Kidney epithelial cell (primary cell): Measurements from ENCODE around the gene PCDHAC2. TPM values are rescaled to one million over a fixed set of nuclear protein-coding genes. Genes with fewer than 3 reads are reported as not detected.

ENCODE experiments used
- DNase-seq: peaks from one replicate; pipeline ENCODE4 v3.0.0-alpha.2; 2010; ENCODE audit warnings: low read depth
- H3K27me3 ChIP-seq: 2 replicates; pipeline ENCODE4 v1.6.0; 2011; ENCODE audit warnings: low read length; ENCODE audit not compliant: control insufficient read depth, insufficient read depth
- H3K36me3 ChIP-seq: 2 replicates; pipeline ENCODE4 v1.5.1; 2011; ENCODE audit warnings: low read length; ENCODE audit not compliant: control insufficient read depth, insufficient read depth
- H3K4me3 ChIP-seq: 2 replicates; pipeline ENCODE4 v1.5.1; 2011; ENCODE audit warnings: low read depth, mild to moderate bottlenecking, control low read depth, low read length
- total RNA-seq: library from RNA; depleted of rRNA; stranded (reverse); fragments of >200 nt; gene quantifications from 2 replicates; pipeline ENCODE4 v1.2.3, GENCODE V29; 2015
- TF ChIP-seq, protein P1 (sequence below): IDR thresholded peaks from 2 replicates; pipeline ENCODE4 v1.5.1; 2011; ENCODE audit warnings: mild to moderate bottlenecking, moderate library complexity, low read length, control low read depth, inconsistent platforms; ENCODE audit not compliant: insufficient read depth, poor library complexity, severe bottlenecking

Gene PCDHAC2, protein sequence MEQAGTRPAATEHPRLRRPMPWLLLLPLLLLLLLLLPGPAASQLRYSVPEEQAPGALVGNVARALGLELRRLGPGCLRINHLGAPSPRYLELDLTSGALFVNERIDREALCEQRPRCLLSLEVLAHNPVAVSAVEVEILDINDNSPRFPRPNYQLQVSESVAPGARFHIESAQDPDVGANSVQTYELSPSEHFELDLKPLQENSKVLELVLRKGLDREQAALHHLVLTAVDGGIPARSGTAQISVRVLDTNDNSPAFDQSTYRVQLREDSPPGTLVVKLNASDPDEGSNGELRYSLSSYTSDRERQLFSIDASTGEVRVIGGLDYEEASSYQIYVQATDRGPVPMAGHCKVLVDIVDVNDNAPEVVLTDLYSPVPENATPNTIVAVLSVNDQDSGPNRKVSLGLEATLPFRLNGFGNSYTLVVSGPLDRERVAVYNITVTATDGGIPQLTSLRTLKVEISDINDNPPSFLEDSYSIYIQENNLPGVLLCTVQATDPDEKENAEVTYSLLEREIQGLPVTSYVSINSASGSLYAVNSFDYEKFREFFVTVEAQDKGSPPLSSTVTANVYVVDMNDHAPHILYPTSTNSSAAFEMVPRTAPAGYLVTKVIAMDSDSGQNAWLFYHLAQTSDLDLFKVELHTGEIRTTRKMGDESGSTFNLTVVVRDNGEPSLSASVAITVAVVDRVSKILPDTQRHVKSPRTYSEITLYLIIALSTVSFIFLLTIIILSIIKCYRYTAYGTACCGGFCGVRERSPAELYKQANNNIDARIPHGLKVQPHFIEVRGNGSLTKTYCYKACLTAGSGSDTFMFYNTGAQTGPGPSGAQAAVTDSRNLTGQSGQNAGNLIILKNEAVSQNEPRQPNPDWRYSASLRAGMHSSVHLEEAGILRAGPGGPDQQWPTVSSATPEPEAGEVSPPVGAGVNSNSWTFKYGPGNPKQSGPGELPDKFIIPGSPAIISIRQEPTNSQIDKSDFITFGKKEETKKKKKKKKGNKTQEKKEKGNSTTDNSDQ
- 0.48 and 0.92 TPM in 2 replicates for total RNA-seq

DNA sequence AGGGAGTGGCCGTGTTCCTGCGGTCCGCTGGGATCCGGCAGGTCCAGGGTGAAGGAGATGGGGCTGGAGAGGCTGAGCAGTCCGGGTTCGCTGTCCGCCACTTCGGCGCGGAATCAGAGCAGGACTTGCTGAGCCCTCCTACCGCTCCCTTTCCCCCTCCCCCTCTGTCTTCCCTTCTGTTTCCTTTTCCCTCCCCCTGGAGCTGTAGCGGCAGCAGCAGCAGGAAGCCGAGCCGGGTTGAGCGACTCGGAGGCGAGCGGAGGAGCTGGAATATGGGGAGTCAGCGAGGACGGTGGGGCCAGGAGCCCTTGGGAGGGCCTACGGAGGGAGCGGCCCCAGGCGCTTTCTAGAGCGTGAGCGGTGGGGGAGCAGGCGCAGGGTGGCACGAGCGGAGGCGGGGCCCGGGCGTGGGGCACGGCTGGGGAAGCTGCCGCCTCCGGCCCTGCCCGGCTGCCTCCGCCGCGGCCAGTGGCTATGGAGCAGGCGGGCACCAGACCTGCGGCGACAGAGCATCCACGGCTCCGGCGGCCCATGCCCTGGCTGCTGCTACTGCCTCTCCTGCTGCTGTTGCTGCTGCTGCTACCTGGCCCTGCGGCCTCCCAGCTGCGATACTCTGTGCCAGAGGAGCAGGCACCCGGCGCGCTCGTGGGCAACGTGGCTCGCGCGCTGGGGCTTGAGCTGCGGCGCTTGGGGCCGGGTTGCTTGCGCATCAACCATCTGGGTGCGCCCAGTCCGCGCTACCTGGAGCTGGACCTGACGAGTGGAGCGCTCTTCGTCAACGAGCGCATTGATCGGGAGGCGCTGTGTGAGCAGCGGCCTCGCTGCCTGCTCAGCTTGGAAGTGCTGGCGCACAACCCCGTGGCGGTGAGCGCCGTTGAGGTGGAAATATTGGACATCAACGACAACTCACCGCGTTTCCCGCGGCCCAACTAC is at the start of gene PCDHAC2:
Gene PCDHAC2 (plus strand): TSS at position 184 of the 933 bp plus-strand sequence. CDS start 291 bp downstream, at position 475.
- Histone ChIP-seq H3K4me3 (peak within 1 kb of the TSS; percentile 44), H3K27me3 (peaks cover 26% of the 10 kb centered on the region), H3K36me3 (no peaks in the 10 kb centered on the region)
- TF ChIP-seq, protein P1, sequence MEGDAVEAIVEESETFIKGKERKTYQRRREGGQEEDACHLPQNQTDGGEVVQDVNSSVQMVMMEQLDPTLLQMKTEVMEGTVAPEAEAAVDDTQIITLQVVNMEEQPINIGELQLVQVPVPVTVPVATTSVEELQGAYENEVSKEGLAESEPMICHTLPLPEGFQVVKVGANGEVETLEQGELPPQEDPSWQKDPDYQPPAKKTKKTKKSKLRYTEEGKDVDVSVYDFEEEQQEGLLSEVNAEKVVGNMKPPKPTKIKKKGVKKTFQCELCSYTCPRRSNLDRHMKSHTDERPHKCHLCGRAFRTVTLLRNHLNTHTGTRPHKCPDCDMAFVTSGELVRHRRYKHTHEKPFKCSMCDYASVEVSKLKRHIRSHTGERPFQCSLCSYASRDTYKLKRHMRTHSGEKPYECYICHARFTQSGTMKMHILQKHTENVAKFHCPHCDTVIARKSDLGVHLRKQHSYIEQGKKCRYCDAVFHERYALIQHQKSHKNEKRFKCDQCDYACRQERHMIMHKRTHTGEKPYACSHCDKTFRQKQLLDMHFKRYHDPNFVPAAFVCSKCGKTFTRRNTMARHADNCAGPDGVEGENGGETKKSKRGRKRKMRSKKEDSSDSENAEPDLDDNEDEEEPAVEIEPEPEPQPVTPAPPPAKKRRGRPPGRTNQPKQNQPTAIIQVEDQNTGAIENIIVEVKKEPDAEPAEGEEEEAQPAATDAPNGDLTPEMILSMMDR = no peak
- DNase-seq = no peak

DNA sequence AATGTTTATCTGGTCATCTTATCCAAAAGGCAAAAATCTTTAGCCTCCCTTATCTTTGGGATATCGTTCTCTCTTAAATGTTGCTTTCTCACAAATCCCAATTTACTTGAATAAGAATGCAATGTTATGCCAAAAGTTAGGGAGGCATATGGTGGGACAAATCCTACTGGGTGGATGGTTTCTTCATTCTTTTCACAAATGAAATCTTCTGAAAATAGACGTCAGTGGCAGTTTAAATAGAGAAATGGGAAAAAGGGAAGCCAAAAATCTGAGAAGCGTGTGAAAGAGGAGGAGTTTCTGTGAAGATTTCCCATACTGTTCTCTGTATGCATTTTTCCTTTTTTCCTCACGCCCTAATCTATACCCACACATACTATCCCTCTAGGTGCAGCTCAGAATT is 42.7 kb upstream of the PCDHAC2 start:
- TF ChIP-seq, protein P1 = no peak
- DNase-seq = no peak

DNA sequence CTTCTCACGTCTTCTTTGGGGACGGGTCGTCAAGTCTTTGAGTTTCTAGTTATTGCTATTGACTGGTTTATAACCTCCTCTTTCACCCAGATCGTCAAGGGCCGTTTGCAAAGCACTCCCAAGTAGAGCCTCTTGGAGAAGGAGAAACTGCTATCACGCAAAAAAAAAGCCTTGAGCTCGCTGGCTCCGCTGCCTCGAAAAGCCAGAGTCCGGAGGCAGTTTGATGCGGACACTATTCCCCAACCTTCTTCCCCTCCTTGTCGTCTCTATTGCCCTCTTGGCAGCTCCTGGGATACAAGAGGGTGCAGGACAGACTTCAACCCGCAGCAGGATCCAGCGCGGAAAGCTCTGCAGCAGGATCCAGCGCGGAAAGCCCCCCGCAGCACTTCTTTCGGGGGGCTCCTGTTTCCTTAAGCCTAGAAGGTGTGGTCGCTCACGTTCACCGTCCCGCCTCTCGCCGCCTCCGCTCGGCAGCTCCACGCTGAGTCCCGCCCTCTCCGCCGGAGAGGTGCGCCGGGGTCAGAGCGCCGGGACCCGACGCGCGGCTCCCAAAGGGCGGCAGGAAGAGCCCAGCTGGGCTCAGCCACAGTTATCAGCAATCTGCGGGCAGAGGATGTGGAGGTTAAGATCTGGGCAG is 40.4 kb upstream of the PCDHAC2 start, which contains the start of gene PCDHAC1:
Gene PCDHAC1 (plus strand): TSS at position 494 of the 637 bp plus-strand sequence. CDS start 594 bp downstream, outside the sequence.
- TF ChIP-seq, protein P1 = no peak
- no peak for DNase-seq
- Histone ChIP-seq H3K36me3 (no peaks in the 10 kb centered on the region), H3K4me3 (peak within 1 kb of the TSS; percentile 10), H3K27me3 (peaks cover 26% of the 10 kb centered on the region)

More for the DNA sequence above, 42.7 kb upstream of the PCDHAC2 start:
- H3K36me3 ChIP-seq = no peaks in the 10 kb centered on the region
- H3K27me3 ChIP-seq = peaks cover 26% of the 10 kb centered on the region
- H3K4me3 ChIP-seq = no peak overlapping the region

DNA sequence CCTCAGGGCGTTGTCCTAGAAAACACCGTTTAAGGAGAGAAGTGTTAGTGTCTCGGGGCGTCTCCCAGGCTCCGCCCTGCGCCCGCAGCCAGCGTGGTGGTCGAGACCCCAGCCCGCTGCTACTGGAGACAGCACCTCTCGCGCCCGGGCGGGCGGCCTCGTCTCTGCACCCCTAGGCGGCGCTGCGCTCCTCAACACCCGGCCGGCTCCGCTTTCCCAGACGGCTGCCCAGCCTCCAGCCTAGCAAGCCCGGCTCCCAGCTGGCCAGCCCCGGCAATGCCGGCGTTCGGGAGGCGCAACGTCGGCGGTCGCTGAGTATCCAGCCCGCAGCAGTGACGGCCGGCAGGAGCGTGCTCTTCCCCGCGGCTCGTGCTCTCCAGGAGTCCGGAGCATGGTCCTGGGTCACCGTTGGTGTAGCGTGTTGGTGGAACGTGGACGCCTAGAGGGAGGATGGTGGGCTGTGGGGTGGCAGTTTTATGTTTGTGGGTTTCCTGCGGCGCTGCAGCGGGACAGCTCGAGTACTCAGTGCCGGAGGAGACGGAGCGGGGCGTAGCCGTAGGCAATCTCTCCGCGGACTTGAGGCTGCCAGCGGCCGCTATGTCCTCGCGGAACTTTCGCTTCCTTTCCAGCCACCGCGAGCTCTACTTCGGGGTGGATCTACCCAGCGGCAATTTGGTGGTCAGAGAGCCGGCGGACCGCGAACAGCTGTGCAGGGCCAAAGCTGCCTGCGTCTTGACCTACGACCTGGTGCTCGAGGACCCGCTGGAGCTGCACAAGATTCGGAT is 39.6 kb upstream of the PCDHAC2 start:
- Histone ChIP-seq H3K27me3 (peaks cover 26% of the 10 kb centered on the region), H3K4me3 (peak overlapping the region; percentile 10), H3K36me3 (no peaks in the 10 kb centered on the region)
- DNase-seq = no peak
- TF ChIP-seq, protein P1 = peak; percentile 54
